ENCODE data around the gene PAPPA.

GRCh38 chr9:116411506-116411905 is 257.9 kb downstream of the PAPPA start:
- TF ChIP-seq, protein P1, sequence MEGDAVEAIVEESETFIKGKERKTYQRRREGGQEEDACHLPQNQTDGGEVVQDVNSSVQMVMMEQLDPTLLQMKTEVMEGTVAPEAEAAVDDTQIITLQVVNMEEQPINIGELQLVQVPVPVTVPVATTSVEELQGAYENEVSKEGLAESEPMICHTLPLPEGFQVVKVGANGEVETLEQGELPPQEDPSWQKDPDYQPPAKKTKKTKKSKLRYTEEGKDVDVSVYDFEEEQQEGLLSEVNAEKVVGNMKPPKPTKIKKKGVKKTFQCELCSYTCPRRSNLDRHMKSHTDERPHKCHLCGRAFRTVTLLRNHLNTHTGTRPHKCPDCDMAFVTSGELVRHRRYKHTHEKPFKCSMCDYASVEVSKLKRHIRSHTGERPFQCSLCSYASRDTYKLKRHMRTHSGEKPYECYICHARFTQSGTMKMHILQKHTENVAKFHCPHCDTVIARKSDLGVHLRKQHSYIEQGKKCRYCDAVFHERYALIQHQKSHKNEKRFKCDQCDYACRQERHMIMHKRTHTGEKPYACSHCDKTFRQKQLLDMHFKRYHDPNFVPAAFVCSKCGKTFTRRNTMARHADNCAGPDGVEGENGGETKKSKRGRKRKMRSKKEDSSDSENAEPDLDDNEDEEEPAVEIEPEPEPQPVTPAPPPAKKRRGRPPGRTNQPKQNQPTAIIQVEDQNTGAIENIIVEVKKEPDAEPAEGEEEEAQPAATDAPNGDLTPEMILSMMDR (IDR thresholded peaks at IDR 0.05) = no peak
- TF ChIP-seq POLR2A (IDR thresholded peaks at IDR 0.05) = no peak

Measured in Peyer's patch (tissue), 4 donors.